K562 (cell line): Measurements from ENCODE around the gene GDAP2. TPM values are rescaled to one million over a fixed set of nuclear protein-coding genes. Genes with fewer than 3 reads are reported as not detected.
A peak's percentile ranks its signal among the peaks of the same experiment; 100 is the strongest.

Experiments
- E2F3 ChIP-seq: fragments of 250-450 bp; sonication (Bioruptor Pico); IDR thresholded peaks from 2 replicates; pipeline ENCODE4 v1.4.0; 2020; ENCODE audit warnings: mild to moderate bottlenecking
- HDGF ChIP-seq: fragments of 450-650 bp; IDR thresholded peaks from 2 replicates; pipeline ENCODE4 v1.6.1; 2016
- polyA plus RNA-seq, 8 experiments: library from polyadenylated mRNA; depleted of rRNA in 4 of 8; stranded (reverse) in 5 of 8; unstranded in 3 of 8; fragments of >200 nt; fragmentation: Nextera tagmentation in 2 of 8; fragmentation: Illumina TruSeq in 1 of 8; extraction: Ambion mirVana in 2 of 8; extraction: Trizol in 1 of 8; gene quantifications; 2 replicates each; pipeline versions ENCODE4 v1.2.1 to v1.2.3, GENCODE V29; 2011 to 2014; ENCODE audit warnings: inconsistent platforms in 1 of 8, missing spikeins in 1 of 8
- total RNA-seq, 7 experiments: library from RNA; depleted of rRNA in 6 of 7; stranded (reverse); fragments of >200 nt in 6 of 7; fragmentation: Illumina TruSeq in 2 of 7; extraction: Trizol in 2 of 7; gene quantifications; 2 replicates each; pipeline versions ENCODE4 v1.2.1 to v1.2.3, GENCODE V29; 2011 to 2021; ENCODE audit warnings: low replicate concordance in 1 of 7
- TF ChIP-seq, protein P1 (sequence below): fragments of 450-650 bp; IDR thresholded peaks from 2 replicates; pipeline ENCODE4 v1.6.1; 2016; ENCODE audit warnings: mild to moderate bottlenecking, moderate library complexity
- TF ChIP-seq, protein P2 (sequence below): fragments of 250-450 bp; sonication (Bioruptor Pico); IDR thresholded peaks from 2 replicates; pipeline ENCODE4 v1.4.0; 2020; ENCODE audit warnings: mild to moderate bottlenecking, moderate library complexity, borderline replicate concordance

Gene GDAP2
- total and polyA plus RNA-seq, 9 of the 15 experiments (the other 6 are each of a cell fraction or from before 2014, with no cell fraction given), result 4.1 to 23.1 (median 13.2) TPM

DNA sequence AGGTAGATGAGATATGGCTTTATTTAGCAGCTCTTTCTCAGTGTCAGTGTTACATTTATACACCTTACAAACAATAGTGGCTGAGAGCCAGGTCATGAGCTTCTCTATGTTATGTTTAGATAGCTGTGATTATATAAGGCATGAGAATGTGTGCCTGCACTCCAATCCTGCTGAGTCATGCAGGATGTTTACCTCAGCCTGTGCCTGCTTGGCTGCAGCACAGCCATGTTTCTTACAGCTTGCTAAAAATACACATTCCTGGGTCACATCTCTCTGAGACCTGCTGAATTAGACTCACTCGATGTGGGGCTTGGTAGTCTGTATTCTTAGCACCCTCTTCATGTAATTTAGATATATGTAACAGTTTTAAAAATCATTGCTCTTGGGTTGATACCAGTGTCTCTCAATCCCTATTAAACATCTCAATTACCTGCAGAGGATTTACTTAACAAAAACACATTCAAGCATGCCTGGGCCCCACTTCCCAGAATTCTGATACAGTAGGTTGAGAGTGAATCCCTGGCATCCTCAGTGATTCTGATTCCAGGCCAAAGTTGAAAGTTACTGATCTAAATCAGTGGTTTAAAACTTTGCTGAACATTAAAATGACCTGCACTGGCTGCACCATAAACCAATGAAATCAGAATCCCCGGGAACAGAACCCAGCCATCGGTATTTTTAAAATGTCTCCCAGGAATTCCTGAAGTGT is 107.5 kb downstream of the GDAP2 start (continued):
- TF ChIP-seq, protein P1, sequence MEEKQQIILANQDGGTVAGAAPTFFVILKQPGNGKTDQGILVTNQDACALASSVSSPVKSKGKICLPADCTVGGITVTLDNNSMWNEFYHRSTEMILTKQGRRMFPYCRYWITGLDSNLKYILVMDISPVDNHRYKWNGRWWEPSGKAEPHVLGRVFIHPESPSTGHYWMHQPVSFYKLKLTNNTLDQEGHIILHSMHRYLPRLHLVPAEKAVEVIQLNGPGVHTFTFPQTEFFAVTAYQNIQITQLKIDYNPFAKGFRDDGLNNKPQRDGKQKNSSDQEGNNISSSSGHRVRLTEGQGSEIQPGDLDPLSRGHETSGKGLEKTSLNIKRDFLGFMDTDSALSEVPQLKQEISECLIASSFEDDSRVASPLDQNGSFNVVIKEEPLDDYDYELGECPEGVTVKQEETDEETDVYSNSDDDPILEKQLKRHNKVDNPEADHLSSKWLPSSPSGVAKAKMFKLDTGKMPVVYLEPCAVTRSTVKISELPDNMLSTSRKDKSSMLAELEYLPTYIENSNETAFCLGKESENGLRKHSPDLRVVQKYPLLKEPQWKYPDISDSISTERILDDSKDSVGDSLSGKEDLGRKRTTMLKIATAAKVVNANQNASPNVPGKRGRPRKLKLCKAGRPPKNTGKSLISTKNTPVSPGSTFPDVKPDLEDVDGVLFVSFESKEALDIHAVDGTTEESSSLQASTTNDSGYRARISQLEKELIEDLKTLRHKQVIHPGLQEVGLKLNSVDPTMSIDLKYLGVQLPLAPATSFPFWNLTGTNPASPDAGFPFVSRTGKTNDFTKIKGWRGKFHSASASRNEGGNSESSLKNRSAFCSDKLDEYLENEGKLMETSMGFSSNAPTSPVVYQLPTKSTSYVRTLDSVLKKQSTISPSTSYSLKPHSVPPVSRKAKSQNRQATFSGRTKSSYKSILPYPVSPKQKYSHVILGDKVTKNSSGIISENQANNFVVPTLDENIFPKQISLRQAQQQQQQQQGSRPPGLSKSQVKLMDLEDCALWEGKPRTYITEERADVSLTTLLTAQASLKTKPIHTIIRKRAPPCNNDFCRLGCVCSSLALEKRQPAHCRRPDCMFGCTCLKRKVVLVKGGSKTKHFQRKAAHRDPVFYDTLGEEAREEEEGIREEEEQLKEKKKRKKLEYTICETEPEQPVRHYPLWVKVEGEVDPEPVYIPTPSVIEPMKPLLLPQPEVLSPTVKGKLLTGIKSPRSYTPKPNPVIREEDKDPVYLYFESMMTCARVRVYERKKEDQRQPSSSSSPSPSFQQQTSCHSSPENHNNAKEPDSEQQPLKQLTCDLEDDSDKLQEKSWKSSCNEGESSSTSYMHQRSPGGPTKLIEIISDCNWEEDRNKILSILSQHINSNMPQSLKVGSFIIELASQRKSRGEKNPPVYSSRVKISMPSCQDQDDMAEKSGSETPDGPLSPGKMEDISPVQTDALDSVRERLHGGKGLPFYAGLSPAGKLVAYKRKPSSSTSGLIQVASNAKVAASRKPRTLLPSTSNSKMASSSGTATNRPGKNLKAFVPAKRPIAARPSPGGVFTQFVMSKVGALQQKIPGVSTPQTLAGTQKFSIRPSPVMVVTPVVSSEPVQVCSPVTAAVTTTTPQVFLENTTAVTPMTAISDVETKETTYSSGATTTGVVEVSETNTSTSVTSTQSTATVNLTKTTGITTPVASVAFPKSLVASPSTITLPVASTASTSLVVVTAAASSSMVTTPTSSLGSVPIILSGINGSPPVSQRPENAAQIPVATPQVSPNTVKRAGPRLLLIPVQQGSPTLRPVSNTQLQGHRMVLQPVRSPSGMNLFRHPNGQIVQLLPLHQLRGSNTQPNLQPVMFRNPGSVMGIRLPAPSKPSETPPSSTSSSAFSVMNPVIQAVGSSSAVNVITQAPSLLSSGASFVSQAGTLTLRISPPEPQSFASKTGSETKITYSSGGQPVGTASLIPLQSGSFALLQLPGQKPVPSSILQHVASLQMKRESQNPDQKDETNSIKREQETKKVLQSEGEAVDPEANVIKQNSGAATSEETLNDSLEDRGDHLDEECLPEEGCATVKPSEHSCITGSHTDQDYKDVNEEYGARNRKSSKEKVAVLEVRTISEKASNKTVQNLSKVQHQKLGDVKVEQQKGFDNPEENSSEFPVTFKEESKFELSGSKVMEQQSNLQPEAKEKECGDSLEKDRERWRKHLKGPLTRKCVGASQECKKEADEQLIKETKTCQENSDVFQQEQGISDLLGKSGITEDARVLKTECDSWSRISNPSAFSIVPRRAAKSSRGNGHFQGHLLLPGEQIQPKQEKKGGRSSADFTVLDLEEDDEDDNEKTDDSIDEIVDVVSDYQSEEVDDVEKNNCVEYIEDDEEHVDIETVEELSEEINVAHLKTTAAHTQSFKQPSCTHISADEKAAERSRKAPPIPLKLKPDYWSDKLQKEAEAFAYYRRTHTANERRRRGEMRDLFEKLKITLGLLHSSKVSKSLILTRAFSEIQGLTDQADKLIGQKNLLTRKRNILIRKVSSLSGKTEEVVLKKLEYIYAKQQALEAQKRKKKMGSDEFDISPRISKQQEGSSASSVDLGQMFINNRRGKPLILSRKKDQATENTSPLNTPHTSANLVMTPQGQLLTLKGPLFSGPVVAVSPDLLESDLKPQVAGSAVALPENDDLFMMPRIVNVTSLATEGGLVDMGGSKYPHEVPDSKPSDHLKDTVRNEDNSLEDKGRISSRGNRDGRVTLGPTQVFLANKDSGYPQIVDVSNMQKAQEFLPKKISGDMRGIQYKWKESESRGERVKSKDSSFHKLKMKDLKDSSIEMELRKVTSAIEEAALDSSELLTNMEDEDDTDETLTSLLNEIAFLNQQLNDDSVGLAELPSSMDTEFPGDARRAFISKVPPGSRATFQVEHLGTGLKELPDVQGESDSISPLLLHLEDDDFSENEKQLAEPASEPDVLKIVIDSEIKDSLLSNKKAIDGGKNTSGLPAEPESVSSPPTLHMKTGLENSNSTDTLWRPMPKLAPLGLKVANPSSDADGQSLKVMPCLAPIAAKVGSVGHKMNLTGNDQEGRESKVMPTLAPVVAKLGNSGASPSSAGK, result no peak
- TF ChIP-seq, protein P2, sequence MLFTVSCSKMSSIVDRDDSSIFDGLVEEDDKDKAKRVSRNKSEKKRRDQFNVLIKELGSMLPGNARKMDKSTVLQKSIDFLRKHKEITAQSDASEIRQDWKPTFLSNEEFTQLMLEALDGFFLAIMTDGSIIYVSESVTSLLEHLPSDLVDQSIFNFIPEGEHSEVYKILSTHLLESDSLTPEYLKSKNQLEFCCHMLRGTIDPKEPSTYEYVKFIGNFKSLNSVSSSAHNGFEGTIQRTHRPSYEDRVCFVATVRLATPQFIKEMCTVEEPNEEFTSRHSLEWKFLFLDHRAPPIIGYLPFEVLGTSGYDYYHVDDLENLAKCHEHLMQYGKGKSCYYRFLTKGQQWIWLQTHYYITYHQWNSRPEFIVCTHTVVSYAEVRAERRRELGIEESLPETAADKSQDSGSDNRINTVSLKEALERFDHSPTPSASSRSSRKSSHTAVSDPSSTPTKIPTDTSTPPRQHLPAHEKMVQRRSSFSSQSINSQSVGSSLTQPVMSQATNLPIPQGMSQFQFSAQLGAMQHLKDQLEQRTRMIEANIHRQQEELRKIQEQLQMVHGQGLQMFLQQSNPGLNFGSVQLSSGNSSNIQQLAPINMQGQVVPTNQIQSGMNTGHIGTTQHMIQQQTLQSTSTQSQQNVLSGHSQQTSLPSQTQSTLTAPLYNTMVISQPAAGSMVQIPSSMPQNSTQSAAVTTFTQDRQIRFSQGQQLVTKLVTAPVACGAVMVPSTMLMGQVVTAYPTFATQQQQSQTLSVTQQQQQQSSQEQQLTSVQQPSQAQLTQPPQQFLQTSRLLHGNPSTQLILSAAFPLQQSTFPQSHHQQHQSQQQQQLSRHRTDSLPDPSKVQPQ (CRISPR knock-in tag), result no peak
- peak; percentile 55; the same call in 1 of the 2 replicates for TF ChIP-seq E2F3
- TF ChIP-seq HDGF, result no peak
